Astrocyte (in vitro differentiated cells and primary cell): ENCODE data around the gene PSENEN. TPM values are rescaled to one million over a fixed set of nuclear protein-coding genes. Genes with fewer than 3 reads are reported as not detected.

Experiments used
- DNase-seq: peaks from one replicate; pipeline ENCODE4 v3.0.0-alpha.2; 2010; ENCODE audit warnings: low read depth
- FAIRE-seq: peaks from 2 replicates; lab custom pipeline; 2011; peaks lifted over from hg19 to GRCh38; lab: Jason Lieb, UNC
- H2AFZ ChIP-seq: 2 replicates; pipeline ENCODE4 v1.6.0; 2012; ENCODE audit warnings: low read depth, low read length, inconsistent platforms
- H3K27ac ChIP-seq: 2 replicates; pipeline ENCODE4 v1.5.1; 2011; ENCODE audit warnings: low read depth, low read length, inconsistent platforms
- H3K27me3 ChIP-seq: 2 replicates; pipeline ENCODE4 v1.6.0; 2011; ENCODE audit warnings: low read length, inconsistent platforms; ENCODE audit not compliant: insufficient read depth
- H3K36me3 ChIP-seq: 2 replicates; pipeline ENCODE4 v1.5.1; 2011; ENCODE audit warnings: low read length, inconsistent platforms; ENCODE audit not compliant: insufficient read depth
- H3K4me1 ChIP-seq: 2 replicates; pipeline ENCODE4 v1.5.1; 2011; ENCODE audit warnings: low read length, inconsistent platforms; ENCODE audit not compliant: insufficient read depth
- H3K4me2 ChIP-seq: 2 replicates; pipeline ENCODE4 v1.6.0; 2012; ENCODE audit warnings: low read length, inconsistent platforms
- H3K4me3 ChIP-seq: 2 replicates; pipeline ENCODE4 v1.5.1; 2011; ENCODE audit warnings: low read depth, mild to moderate bottlenecking, low read length, inconsistent platforms; ENCODE audit not compliant: insufficient read depth
- H3K79me2 ChIP-seq: 2 replicates; pipeline ENCODE4 v1.6.0; 2012; ENCODE audit warnings: mild to moderate bottlenecking, low read length, inconsistent platforms; ENCODE audit not compliant: insufficient read depth
- H3K9ac ChIP-seq: 2 replicates; pipeline ENCODE4 v1.6.0; 2012; ENCODE audit warnings: mild to moderate bottlenecking, low read length, inconsistent platforms
- H3K9me3 ChIP-seq: 2 replicates; pipeline ENCODE4 v1.5.1; 2012; ENCODE audit warnings: low read depth, mild to moderate bottlenecking, low read length, inconsistent platforms; ENCODE audit not compliant: insufficient read depth
- H4K20me1 ChIP-seq: 2 replicates; pipeline ENCODE4 v1.6.0; 2012; ENCODE audit warnings: low read length, inconsistent platforms; ENCODE audit not compliant: insufficient read depth
- H3K27ac Mint-ChIP-seq: one replicate; pipeline ENCODE4 v1.8.0; 2021; ENCODE audit warnings: mild to moderate bottlenecking, mixed read lengths; ENCODE audit not compliant: unreplicated experiment
- H3K27me3 Mint-ChIP-seq: one replicate; pipeline ENCODE4 v1.8.0; 2021; ENCODE audit warnings: low read depth, mixed read lengths; ENCODE audit not compliant: unreplicated experiment
- H3K36me3 Mint-ChIP-seq: one replicate; pipeline ENCODE4 v1.8.0; 2021; ENCODE audit warnings: low read depth, mixed read lengths; ENCODE audit not compliant: unreplicated experiment
- H3K4me1 Mint-ChIP-seq: one replicate; pipeline ENCODE4 v1.8.0; 2021; ENCODE audit warnings: low read depth, mixed read lengths; ENCODE audit not compliant: unreplicated experiment
- H3K4me3 Mint-ChIP-seq: one replicate; pipeline ENCODE4 v1.8.0; 2021; ENCODE audit warnings: mild to moderate bottlenecking, moderate library complexity, mixed read lengths; ENCODE audit not compliant: unreplicated experiment
- H3K9me3 Mint-ChIP-seq: one replicate; pipeline ENCODE4 v1.8.0; 2021; ENCODE audit warnings: mild to moderate bottlenecking, mixed read lengths; ENCODE audit not compliant: unreplicated experiment
- CTCF ChIP-seq: IDR thresholded peaks from 2 replicates; pipeline ENCODE4 v1.5.1; 2011; ENCODE audit warnings: low read depth, mild to moderate bottlenecking, inconsistent platforms, low read length, moderate library complexity; ENCODE audit not compliant: insufficient read depth
- EZH2 ChIP-seq: IDR thresholded peaks from 2 replicates; pipeline ENCODE4 v1.6.1; 2012; ENCODE audit warnings: mild to moderate bottlenecking, low read length, inconsistent platforms; ENCODE audit not compliant: insufficient read depth
- total RNA-seq: library from RNA; stranded (reverse); gene quantifications from 2 replicates; pipeline ENCODE4 v1.2.1, GENCODE V29; 2021

The PSENEN gene
- total RNA-seq, 1 donor from 2014 or later, result 100 TPM

DNA sequence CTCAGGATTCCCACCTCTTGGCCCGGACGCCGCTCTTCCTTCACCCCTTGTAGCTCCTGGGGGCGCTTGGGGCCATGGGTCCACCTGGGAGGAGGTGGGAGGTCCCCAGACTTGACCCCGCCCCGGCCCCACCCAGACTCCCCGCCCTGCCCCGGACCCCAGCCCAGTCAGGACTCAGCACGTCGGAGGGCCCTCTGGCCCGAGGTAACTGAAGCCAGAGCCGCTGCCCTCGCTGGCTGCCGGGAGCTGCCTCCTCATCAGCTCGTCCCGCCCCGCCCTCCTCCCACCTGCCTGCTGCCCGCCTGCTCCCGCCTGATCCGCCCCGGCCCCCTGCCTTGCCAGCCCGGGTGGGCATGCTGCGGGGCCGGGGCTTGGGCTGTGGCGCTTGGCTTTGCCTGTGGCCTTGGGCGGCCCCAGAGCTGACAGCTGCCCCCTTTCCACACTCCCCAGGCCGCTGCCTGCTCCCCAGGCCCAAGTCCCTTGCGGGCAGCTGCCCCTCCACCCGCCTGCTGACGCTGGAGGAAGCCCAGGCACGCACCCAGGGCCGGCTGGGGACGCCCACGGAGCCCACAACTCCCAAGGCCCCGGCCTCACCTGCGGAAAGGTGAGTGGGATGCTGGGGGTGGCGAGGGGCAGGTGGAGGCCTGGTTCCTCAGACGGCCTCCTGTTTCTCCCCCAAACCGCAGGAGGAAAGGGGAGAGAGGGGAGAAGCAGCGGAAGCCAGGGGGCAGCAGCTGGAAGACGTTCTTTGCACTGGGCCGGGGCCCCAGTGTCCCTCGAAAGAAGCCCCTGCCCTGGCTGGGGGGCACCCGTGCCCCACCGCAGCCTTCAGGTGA is 39.3 kb downstream of the PSENEN start:
- TF ChIP-seq CTCF (no peak), EZH2 (no peak)
- Histone ChIP-seq H3K4me1 (no peaks in the 10 kb centered on the region), H3K4me3 (no peak overlapping the region), H3K27me3 (no peaks in the 10 kb centered on the region), H3K4me2 (no peak overlapping the region), H3K27ac (no peak overlapping the region), H3K36me3 (no peaks in the 10 kb centered on the region), H3K9me3 (no peaks in the 10 kb centered on the region), H3K9ac (no peak overlapping the region), H4K20me1 (no peaks in the 10 kb centered on the region), H3K79me2 (no peaks in the 10 kb centered on the region), H2AFZ (no peak overlapping the region)
- FAIRE-seq (no peak), DNase-seq (no peak)
- Mint-ChIP-seq H3K27ac (no peak overlapping the region), H3K4me3 (no peak overlapping the region), H3K27me3 (peaks cover 39% of the 10 kb centered on the region), H3K36me3 (peaks cover 11% of the 10 kb centered on the region), H3K9me3 (no peaks in the 10 kb centered on the region), H3K4me1 (peaks cover 4% of the 10 kb centered on the region)

DNA sequence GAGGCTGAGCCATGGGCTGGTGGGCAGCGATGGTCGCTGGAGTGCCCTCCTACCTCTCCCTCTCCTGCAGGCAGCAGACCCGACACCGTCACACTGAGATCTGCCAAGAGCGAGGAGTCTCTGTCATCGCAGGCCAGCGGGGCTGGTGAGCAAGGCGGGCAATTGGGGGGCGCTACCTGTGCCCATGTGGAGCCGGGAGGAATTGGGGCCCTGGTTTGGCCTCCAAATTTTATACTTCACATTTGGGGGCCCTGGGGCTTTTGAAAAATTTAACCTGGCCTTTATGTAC is 39.8 kb downstream of the PSENEN start:
- Histone ChIP-seq H3K4me1 (no peaks in the 10 kb centered on the region), H3K36me3 (no peaks in the 10 kb centered on the region), H3K79me2 (no peaks in the 10 kb centered on the region), H2AFZ (no peak overlapping the region), H3K9me3 (no peaks in the 10 kb centered on the region), H4K20me1 (no peaks in the 10 kb centered on the region), H3K9ac (no peak overlapping the region), H3K4me3 (no peak overlapping the region), H3K27ac (no peak overlapping the region), H3K4me2 (no peak overlapping the region), H3K27me3 (no peaks in the 10 kb centered on the region)
- Mint-ChIP-seq H3K36me3 (peaks cover 11% of the 10 kb centered on the region), H3K27ac (no peak overlapping the region), H3K27me3 (peaks cover 36% of the 10 kb centered on the region), H3K9me3 (no peaks in the 10 kb centered on the region), H3K4me1 (peaks cover 4% of the 10 kb centered on the region), H3K4me3 (no peak overlapping the region)
- FAIRE-seq (no peak), DNase-seq (no peak)
- TF ChIP-seq EZH2, result no peak
- no peak for TF ChIP-seq CTCF
